HT1080 (cell line): ENCODE measurements around the gene HS3ST5. TPM values are rescaled to one million over a fixed set of nuclear protein-coding genes. Genes with fewer than 3 reads are reported as not detected.
"Not testable (repeated sequence)": the region's sequence is repeated elsewhere in the genome, so short reads cannot be mapped to it uniquely, and the experiment has no call there.

ENCODE experiments used
- DNase-seq: peaks from one replicate; pipeline ENCODE4 v3.0.0-alpha.2; 2015; ENCODE audit warnings: low read depth
- total RNA-seq: library from RNA; depleted of rRNA; stranded (reverse); fragments of >200 nt; shearing (Covaris generic); gene quantifications from 2 replicates; pipeline ENCODE4 v1.2.3, GENCODE V29; 2014

Gene HS3ST5
- total RNA-seq, 1 experiment from 2014 or later, result 0.18 TPM

DNA sequence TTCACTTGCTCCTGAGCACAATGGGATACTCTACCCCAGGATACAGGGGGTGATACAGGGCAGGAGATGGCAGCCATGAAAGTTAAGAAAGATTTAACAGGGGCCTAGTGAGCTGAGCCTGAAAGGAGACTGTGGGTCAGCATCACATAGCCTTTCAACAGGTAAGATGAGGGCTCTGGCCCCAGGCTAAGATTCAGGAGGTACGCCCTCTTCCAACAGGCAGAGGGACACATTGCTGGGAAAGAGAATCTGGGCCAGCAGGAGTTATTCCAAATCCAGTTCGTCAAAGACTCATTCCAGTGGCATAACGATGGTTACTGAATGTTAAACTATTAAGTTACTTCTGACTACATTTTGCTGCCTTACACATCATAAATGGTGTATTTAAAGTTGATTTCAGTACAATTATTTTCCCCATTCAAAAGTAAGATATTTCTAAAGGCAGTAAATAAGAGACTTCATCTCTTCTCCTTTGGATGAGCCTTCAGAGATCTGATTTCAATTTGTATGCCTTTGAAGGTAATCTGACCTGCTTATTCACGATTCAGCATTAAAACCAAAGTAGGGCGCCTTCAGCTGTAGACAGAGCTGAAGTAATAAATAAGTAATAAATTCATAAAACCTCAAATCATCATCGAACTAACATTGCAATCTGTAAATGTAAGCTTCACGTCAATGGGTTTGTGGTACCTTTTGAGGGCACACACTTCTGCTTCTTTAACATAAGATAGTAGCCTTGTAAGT lies 62.4 kb downstream of the HS3ST5 start:
- no peak for DNase-seq

DNA sequence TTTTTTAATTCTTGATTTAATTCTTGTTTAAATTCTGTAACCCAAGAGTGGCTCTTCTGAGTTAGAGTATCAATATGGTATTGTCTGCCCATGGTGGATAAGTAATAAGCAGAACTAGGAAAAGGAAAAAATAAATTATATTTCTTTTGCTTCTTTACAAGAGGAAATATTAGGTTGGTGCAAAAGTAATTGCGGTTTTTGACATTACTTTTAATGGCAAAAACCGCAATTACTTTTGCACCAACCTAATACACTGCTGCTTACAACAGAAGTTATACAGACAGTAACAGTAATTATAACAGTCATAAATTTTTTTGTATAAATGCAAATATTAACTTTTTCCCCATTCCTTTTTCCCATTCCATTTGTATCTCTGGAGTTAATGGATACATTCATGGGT lies 65.6 kb downstream of the HS3ST5 start:
- DNase-seq, result no peak

DNA sequence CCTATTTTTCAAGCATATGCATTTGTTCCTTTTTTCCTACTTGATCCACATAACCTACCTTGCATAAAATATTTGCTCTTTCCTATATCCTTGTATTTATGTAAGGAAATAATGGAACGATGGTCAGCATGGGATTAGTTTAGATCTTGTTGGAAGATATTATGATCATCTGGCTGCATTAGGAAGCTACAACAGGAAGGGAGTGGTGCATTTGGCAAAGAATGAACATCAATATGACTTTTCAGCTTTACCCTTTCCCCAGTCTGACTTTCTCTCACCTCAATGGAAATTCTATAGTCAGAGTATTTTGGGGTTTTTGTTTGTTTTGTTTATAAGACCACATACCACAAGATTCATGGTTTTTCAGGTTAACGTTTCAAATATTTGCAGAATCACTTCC lies 66.0 kb downstream of the HS3ST5 start:
- DNase-seq, result no peak

DNA sequence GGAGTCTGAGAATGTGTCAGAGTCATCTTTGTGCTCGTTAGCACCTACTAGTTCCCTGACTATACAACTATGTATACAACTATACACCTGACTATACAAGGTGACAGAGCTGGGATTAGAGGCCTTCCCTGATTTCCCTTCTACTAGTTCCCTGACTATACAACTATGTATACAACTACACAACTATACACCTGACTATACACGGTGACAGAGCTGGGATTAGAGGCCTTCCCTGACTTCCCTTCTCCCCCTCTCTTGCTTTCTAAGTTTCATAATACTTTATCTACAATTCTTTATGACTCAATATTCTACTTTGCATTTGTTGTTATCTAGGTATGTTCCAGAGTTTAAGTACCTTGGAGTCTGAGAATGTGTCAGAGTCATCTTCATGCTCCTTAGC lies 68.0 kb downstream of the HS3ST5 start:
- no peak for DNase-seq

DNA sequence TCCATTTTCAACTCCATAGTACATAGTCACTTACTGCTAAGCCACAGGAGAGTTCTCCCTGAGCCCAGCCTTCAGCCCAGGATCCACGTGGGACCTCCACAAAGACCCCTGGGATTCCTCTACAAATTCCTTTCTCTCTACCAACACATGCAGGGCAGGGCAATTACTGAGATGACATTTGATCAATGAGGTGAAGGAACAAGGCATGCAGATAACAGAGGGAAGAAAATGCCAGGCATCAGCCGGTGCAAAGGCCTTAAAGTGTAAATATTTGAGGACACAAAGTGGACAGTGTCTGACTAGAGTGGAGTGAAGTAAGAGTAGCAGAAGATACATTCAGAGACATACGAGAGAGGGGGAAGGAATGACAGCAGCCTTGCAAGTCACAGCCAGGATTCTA lies 70.2 kb downstream of the HS3ST5 start:
- no peak for DNase-seq

DNA sequence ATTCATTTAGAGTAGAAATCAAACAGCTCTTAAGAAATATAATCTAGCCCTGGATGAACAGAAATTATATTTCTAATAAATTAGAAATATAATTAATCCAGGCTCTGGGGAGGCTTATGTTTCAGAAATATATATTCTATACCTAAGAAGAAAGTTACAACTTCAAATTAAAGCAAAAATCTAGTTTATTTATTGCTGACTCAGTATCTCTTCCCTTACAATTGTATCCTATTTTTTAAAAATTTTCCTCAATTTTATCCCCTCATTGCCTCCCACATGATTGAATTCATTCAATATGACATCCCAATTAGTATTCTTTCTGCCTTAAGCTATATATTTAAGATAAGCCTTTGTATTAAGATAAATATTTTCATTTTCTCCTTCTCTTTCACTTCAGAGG lies 71.4 kb downstream of the HS3ST5 start:
- DNase-seq, result no peak

DNA sequence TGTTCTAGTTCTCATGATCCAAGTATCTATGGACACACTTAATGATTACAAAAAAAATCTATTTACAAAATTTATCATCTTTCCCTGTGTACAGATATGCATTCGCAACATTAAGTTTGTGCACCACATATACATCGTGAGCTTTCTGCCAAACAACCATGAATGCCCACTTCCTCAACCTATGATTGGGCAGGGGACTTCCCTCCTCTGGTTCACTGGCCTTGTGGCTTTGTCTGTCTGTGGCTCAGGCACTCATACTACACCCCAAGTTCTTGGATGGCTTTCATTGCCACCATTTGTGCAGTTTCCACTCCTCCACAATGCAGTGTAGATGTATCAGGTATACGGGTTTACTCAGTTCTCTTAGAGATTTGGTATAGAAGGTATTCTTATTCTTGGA lies 74.9 kb downstream of the HS3ST5 start:
- no peak for DNase-seq

DNA sequence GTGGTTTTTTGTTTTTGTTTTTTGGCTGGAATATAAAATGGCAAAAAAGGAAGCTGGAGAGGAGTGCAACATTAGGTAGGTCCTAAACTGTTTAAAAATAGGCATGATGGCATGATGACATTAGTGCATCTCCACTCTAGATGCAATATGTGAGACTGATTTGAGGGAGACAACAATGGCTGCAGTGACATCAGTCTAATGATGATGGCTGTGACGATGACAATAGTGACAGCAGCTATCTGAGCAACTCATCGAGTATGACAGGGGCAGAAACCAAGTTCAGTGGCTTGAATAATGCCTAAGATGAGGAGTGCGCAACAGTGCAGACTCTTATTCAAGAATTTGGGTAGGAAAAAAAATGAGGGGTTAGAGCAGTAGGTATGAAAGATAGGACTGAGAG lies 82.0 kb downstream of the HS3ST5 start:
- DNase-seq, result no peak

DNA sequence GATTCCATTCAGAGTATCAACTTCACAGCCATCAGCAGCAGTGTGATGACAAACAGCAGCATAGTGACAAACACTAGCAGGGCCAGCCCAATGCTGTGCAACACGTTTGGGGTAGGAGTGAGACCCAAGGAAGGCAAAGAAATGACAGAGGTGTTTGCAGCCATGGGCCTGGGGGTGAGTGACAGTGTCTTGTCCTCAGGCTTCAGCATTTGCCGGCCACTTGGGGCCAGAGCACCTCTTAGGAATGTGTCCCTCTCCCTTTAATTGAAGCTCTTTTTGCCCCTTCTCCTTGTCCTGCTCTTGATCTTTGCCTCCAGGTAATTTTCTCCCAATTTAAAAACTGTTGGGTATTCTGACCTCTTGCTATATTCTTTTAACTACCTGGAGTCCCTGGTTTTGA lies 84.4 kb downstream of the HS3ST5 start:
- DNase-seq, result no peak

DNA sequence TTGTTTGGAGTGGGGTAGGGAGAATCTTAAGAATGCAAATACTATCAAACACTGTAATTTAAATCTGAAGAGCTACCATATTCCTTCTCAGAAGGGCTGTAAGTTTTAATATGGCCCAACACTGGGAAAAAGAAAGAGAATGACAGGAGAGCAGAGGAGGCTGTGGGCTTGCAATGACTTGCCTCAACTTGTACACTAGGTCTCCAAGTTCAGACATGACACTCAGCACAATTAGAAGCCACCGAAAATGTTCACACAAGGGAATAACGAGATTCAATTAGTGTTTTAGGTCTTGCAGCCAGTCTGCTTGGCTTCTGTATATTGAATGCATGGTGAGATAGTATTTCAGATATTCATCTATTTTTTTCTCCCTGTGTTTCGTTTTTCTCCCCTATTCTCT lies 89.4 kb downstream of the HS3ST5 start:
- DNase-seq, result no peak

DNA sequence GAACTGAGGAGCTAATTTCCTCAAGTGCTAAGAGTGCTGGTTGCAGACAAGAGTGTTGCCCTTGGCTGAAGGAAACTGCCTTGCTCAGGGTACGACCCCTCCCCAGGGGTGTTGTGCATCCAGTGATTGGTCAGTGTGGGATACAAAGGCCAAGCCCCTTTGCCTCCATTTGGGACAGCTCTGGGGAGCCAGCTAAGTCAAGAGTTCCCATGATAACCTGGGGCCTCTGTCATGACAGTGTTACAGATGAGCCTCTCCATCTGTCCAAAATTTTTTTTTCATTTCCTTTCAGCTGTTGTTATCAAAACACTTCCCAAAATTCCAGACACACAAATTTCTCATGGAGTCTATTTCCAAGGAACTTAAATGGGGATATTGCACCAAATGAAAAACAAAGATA lies 93.3 kb downstream of the HS3ST5 start:
- DNase-seq, result no peak

DNA sequence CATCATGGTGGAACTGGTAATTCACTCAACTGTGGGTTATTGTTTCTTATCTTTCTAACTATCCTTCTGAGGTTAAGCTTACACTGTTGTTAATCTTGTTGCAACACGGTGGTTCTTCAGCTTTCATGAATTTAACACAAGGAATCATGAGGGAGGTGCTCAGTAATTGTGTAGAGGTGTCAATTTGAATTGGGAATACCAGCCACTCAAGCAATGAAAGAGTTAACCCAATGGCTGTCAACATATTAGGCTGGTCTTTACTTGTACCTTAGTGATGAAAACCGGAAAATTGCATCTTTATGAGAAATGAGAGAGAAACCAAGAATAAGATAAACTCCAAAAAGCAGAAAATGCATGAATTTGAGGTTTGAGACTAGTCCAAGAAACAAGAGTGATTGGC lies 95.7 kb downstream of the HS3ST5 start:
- no peak for DNase-seq

DNA sequence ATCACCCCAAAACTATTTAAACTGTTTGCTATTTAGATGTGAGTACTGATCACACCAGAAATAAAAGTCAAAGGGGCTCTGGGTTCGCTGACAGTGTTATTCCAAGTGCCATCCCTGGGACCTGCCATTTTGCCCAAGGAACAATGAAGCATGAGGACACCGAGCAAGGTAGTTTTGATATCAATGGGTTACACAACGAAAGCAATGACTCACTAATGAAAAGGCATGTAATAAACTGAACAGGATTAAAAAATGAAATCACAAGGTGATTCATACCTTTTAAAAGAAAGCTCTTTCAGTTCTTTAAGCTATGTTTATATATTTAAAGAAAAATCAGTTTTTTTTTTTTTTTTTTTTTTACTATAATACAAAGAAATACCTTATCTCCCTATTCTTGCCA lies 102.0 kb downstream of the HS3ST5 start:
- DNase-seq, result peak; percentile 18

DNA sequence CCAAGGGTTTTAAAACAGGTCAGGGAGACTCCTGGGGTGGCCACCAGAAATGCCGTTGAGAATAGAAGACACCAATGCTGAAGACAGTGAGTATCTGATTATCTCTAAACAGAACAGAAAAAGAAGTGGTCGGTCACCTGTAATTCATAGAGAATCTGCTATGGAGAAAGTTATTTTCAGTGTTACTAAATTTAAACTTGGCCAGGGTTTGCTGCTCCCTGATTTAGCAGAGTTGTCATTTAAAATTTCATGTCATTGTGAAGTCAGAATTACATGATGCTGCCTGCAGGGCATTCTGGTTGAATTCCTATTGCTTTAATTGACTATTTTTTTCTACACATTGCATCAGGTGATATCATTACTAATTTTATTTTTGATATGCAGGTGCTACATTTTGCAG lies 114.1 kb downstream of the HS3ST5 start:
- no peak for DNase-seq

DNA sequence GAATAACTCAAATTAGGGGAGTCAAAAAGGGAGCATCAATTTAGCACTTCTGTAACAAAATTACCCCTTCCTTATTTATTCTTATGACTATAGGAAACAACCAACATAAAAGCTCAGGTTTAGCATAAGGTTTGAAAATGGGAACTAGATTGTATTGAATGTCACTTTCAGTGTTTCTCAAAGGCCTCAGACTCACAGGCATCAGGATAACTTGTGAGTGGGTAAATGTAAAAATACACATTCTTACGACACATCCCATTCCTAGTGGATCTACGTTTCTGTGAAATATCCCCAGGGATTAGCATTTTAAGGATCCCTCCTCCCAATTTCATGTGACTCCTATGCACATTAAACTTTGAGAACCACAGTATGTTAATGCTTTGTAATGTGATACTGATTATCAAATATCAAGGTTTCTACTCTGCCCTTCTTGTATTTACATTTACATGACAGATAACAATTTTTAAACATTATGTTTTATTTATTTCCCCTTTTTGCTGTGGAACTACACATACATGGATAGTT lies 114.8 kb downstream of the HS3ST5 start:
- DNase-seq, result no peak

DNA sequence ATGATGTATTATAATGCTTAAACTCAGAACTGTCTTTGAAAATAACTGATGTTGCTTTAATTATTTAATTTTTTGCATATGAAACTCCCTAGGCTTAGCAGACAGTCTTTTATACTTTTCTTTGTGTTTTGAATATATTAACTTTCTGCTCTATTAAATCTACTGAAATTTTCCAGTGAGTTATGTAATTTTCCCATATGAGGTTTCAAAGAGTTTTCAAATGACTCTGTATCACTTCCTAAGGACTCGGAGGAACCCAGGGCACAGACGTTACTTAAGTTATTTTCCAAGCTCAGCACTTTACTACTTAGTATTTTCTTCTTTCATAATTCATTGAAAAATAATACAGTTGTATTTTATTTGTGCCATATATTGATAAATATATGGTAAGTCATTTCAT lies 122.6 kb downstream of the HS3ST5 start:
- DNase-seq, result no peak

DNA sequence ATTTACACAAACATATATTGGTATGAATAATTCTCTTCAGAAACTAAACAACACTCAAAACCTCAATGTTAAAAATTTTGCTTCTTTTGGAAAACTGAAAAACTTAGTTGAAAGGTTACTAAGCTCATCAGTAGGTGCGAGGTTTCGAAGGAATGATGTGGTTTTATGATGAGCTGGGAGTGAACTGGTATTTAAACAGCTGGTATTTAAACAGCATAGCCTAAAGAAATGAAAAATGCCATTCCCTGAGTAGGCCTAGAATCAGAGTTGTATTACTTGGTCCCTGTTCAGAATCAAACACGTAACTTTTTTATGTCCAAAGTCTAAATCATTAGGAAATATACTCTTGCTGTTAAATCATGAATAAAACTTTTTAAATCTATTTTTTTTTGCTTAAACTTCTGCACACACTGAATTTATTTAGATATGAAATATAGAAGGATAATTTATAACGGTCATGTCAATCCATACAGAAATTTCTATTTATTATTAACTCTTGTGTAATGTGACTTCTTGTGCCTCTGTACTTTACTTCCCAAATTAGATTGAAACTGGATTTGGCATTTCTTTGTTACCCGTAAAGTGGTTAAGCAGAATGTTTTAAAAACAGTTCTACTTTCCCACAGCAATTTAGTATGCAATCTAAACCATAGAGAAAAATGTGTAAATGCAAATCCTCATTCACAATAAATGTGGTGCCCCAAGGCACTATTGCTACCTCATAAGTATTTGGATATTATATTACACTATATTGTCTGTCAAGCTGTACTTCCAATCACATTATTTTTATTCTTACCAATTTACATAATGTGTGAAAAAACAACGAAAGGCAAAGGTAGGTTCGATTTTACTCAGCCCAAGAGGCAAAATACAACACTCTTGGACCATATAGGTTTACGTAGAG lies 124.1 kb downstream of the HS3ST5 start:
- no peak for DNase-seq

DNA sequence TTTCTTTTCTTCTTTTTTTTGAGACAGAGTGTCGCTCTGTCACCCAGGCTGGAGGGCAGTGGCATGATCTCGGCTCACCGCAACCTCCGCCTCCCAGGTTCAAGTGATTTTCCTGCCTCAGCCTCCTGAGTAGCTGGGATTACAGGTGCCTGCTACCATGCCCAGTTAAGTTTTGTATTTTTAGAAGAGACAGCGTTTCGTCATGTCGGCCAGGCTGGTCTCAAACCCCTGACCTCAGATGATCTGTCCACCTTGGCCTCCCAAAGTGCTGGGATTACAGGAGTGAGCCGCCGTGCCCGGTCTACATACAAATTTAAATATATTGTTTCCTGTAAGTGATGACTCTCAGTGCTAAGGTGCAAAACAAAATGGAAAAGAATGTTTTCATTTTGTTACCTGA lies 124.8 kb downstream of the HS3ST5 start:
- DNase-seq, result not testable (repeated sequence)

DNA sequence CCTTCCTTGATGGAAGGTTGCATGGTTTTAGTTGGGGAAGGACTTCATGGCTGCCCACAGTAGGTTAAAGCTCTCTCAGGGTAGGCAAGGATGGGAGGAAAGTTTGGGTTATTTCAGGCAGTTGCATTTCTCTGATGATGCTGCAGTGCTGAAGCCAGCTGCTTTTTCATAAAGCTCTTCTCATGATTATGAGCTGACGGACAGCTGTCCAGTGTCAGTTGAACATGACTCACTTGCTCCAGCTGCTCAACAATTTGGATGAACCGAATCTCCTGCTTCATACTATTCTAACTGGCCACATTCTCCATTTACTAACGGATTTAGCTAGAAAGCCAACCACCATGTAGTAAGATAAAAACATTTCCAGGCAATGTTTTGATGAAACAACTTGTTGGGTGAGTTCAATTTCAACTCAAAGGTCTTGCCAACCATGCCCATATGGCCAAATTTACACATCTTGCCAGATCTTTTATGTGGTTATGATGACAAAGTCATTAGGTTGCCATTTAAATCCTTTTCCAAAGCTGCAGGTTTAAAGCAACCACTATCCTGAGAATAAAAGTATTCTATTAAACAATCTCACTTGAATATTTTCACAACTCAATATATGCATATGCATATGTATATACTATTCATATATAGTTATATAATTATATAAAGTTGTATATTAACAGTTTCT lies 125.9 kb downstream of the HS3ST5 start:
- DNase-seq, result no peak

DNA sequence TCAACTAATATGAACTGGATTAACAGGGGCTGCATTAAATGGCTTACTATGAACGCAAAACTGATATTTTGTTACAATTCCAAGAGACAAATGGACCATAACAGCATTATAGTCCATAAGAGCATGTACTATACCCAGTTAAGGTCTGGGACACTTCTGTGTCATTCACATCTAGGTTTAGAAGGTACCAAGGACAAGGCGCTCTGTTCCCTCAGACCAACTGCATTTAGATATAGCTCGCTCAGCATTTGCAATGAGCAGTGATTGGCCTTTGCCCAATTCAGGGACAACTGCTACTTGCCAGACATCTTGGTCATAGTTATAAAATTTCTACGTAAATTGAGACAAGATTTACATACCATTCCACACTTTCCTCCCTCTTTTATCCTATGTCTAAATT lies 132.4 kb downstream of the HS3ST5 start:
- no peak for DNase-seq

DNA sequence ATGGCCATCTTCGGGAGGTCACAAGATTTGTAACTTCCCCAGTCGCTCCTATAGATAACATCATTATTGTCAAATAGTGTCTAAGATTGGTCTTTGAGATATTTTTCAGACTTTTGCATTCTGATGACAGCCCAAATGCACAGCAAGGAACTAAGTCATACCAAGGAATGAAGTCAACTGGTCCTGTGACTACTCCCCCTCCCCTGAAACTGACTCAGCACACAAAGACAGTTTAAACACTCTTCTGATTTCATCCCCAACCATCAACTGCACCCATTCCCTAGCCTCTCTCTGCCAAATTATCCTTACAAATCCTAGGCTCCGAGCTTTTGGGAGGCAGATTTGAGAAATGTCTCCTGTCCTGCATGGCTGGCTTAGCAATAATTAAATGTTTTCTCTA lies 139.4 kb downstream of the HS3ST5 start:
- DNase-seq, result no peak

DNA sequence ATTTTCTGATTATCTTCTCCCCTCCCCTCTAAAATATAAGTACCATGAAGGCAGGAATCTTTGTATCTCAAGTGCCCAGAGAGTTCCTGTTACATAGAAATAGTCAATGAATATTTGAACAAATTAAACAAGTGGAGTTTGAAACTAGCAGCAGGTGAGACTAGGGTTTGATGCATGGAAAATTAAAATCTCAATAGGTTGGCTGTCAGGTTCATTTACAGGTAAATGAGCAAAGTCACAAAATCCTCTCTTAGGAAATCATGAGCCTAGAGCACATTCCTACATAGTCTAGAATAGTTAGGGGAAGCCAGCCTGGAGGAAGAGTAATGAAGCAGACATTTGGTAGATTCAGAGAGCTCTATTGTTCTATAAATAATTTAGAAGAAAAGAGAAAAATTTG lies 140.4 kb downstream of the HS3ST5 start:
- DNase-seq, result no peak
